KMS-11 (cell line): Measurements from ENCODE around the gene PARP1.
"Not testable (repeated sequence)": the region's sequence is repeated elsewhere in the genome, so short reads cannot be mapped to it uniquely, and the experiment has no call there.

Experiments
- H2AFZ ChIP-seq: fragments of 200-600 bp; sonication (generic); 2 replicates; pipeline ENCODE4 v1.6.1; 2016; ENCODE audit warnings: antibody characterized with exemption, mixed run types, low read depth
- H3K27ac ChIP-seq: fragments of 200-600 bp; sonication (generic); 2 replicates; pipeline ENCODE4 v1.6.1; 2016; ENCODE audit warnings: mild to moderate bottlenecking, mixed run types
- H3K27me3 ChIP-seq: fragments of 200-600 bp; sonication (generic); 2 replicates; pipeline ENCODE4 v1.6.1; 2017; ENCODE audit warnings: mild to moderate bottlenecking, low read depth, mixed run types, moderate library complexity; ENCODE audit not compliant: insufficient read depth
- H3K36me3 ChIP-seq: fragments of 200-600 bp; sonication (generic); 2 replicates; pipeline ENCODE4 v1.6.1; 2017; ENCODE audit warnings: mild to moderate bottlenecking, mixed run types; ENCODE audit not compliant: insufficient read depth
- H3K4me1 ChIP-seq: fragments of 200-600 bp; sonication (generic); 2 replicates; pipeline ENCODE4 v1.6.1; 2016; ENCODE audit warnings: mild to moderate bottlenecking, low read depth, mixed run types; ENCODE audit not compliant: poor library complexity, severe bottlenecking
- H3K4me2 ChIP-seq: fragments of 200-600 bp; sonication (generic); 2 replicates; pipeline ENCODE4 v1.7.0; 2016; ENCODE audit warnings: mild to moderate bottlenecking, mixed run types
- H3K4me3 ChIP-seq: fragments of 200-600 bp; sonication (generic); IDR thresholded peaks from 2 replicates; pipeline ENCODE4 v1.6.1; 2017; ENCODE audit warnings: low read depth, low read length, mixed read lengths; ENCODE audit not compliant: insufficient read depth
- H3K79me2 ChIP-seq: fragments of 200-600 bp; sonication (generic); 2 replicates; pipeline ENCODE4 v1.6.1; 2016; ENCODE audit warnings: low read depth, mixed run types; ENCODE audit not compliant: insufficient read depth
- H3K9ac ChIP-seq: fragments of 200-600 bp; sonication (generic); 2 replicates; pipeline ENCODE4 v1.6.1; 2016; ENCODE audit warnings: mild to moderate bottlenecking, mixed run types
- H4K20me1 ChIP-seq: fragments of 200-600 bp; sonication (generic); 2 replicates; pipeline ENCODE4 v1.6.1; 2016; ENCODE audit warnings: mild to moderate bottlenecking, mixed run types; ENCODE audit not compliant: insufficient read depth
- CTCF ChIP-seq: fragments of 200-600 bp; sonication (generic); conservative IDR thresholded peaks from 2 replicates; pipeline ENCODE4 v1.6.1; 2017; ENCODE audit warnings: low read depth, mild to moderate bottlenecking, antibody characterized with exemption, low read length, moderate library complexity, mixed read lengths

The PARP1 gene

GRCh38 chr1:226428791-226429461 is 21.0 kb upstream of the PARP1 start:
- Histone ChIP-seq H3K79me2 (no peaks in the 10 kb centered on the region), H3K27me3 (no peaks in the 10 kb centered on the region), H3K36me3 (no peaks in the 10 kb centered on the region), H4K20me1 (no peaks in the 10 kb centered on the region), H3K4me3 (no peak overlapping the region), H3K4me1 (peaks cover 18% of the 10 kb centered on the region), H2AFZ (no peak overlapping the region), H3K27ac (no peak overlapping the region), H3K9ac (no peak overlapping the region), H3K4me2 (no peak overlapping the region)
- no peak for TF ChIP-seq CTCF

- H3K27ac ChIP-seq = no peak overlapping the region
- H3K4me3 ChIP-seq = no peak overlapping the region
- TF ChIP-seq CTCF = no peak
- H3K27me3 ChIP-seq = no peaks in the 10 kb centered on the region
- H3K9ac ChIP-seq = no peak overlapping the region
- no peaks in the 10 kb centered on the region for H4K20me1 ChIP-seq
- peaks cover 18% of the 10 kb centered on the region for H3K4me1 ChIP-seq
- no peaks in the 10 kb centered on the region for H3K36me3 ChIP-seq
- H2AFZ ChIP-seq = no peak overlapping the region
- no peaks in the 10 kb centered on the region for H3K79me2 ChIP-seq
- no peak overlapping the region for H3K4me2 ChIP-seq
These were observed 20.5 kb upstream of the PARP1 start for GRCh38 chr1:226428348-226428747.

- peaks cover 18% of the 10 kb centered on the region for H3K4me1 ChIP-seq
- H3K36me3 ChIP-seq = no peaks in the 10 kb centered on the region
- no peaks in the 10 kb centered on the region for H4K20me1 ChIP-seq
- no peak overlapping the region for H3K4me2 ChIP-seq
- H3K79me2 ChIP-seq = no peaks in the 10 kb centered on the region
- H2AFZ ChIP-seq = no peak overlapping the region
- H3K27me3 ChIP-seq = no peaks in the 10 kb centered on the region
- no peak overlapping the region for H3K9ac ChIP-seq
- no peak for TF ChIP-seq CTCF
- no peak overlapping the region for H3K27ac ChIP-seq
- no peak overlapping the region for H3K4me3 ChIP-seq
These were observed 19.2 kb upstream of the PARP1 start for GRCh38 chr1:226427131-226427530.

GRCh38 chr1:226426395-226426794 is 18.5 kb upstream of the PARP1 start:
- not testable (repeated sequence) for H3K27ac ChIP-seq, H2AFZ ChIP-seq, H3K9ac ChIP-seq, H3K27me3 ChIP-seq, H3K79me2 ChIP-seq, H4K20me1 ChIP-seq, H3K4me3 ChIP-seq, H3K36me3 ChIP-seq, H3K4me2 ChIP-seq
- peaks cover 18% of the 10 kb centered on the region for H3K4me1 ChIP-seq

GRCh38 chr1:226425431-226426031 is 17.6 kb upstream of the PARP1 start:
- H3K27me3 ChIP-seq = no peaks in the 10 kb centered on the region
- H2AFZ ChIP-seq = peak overlapping the region; percentile 28; the same call in 1 of the 2 replicates
- peak overlapping the region; percentile 17 for H3K4me3 ChIP-seq
- H3K79me2 ChIP-seq = no peaks in the 10 kb centered on the region
- H3K27ac ChIP-seq = peak overlapping the region; percentile 13; the same call in 1 of the 2 replicates
- no peak for TF ChIP-seq CTCF
- peaks cover 18% of the 10 kb centered on the region for H3K4me1 ChIP-seq
- H3K4me2 ChIP-seq = peak overlapping the region; percentile 19; the same call in 1 of the 2 replicates
- H3K9ac ChIP-seq = no peak overlapping the region
- no peaks in the 10 kb centered on the region for H3K36me3 ChIP-seq
- no peaks in the 10 kb centered on the region for H4K20me1 ChIP-seq
